ENCODE measurements around the gene TRAF5. TPM values are rescaled to one million over a fixed set of nuclear protein-coding genes. Genes with fewer than 3 reads are reported as not detected.
"Not testable (repeated sequence)": the region's sequence is repeated elsewhere in the genome, so short reads cannot be mapped to it uniquely, and the experiment has no call there.

Gene TRAF5
- polyA plus RNA-seq, 2 of the 4 experiments (the other 2 are of a cell fraction) = 8.2 to 14.6 TPM

- TF ChIP-seq ATOH8 (CRISPR knock-in tag; IDR thresholded peaks at IDR 0.05; ENCODE audit: low read depth) (no peak), HDAC2 (IDR thresholded peaks at IDR 0.05) (no peak), RAD21 (conservative IDR thresholded peaks at IDR 0.05 in 1 of 2, IDR thresholded peaks at IDR 0.05 in 1 of 2) (no peak), EHF (CRISPR knock-in tag; IDR thresholded peaks at IDR 0.05) (no peak), HES2 (IDR thresholded peaks at IDR 0.05) (no peak), ZNF302 (CRISPR knock-in tag; IDR thresholded peaks at IDR 0.05) (no peak)
- TF ChIP-seq, protein P1, sequence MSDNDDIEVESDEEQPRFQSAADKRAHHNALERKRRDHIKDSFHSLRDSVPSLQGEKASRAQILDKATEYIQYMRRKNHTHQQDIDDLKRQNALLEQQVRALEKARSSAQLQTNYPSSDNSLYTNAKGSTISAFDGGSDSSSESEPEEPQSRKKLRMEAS (IDR thresholded peaks at IDR 0.05) = no peak
These were observed 6.7 kb upstream of the TRAF5 start (continued) for GRCh38 chr1:211319892-211320291.

DNA sequence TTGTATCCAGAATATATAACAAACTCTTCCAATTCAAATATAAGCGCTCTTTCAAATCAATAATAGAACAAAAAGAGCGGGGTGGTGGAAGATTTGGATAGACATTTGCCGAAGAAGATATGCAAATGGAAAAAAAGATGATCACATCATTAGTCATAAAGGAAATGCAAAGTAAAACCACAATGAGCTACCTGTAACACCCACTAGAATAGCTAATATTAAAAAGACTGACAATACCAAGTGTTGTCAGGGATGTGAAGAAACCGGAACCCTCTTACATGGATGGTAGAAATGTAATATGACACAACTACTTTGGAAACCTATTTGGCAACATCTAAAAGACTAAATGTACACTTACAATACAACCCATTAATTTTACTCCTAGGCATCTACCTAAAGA, 5.7 kb upstream of the TRAF5 start:
- TF ChIP-seq ELK1 (IDR thresholded peaks at IDR 0.05; ENCODE audit: low read depth, low read length) (no peak), MAFK (IDR thresholded peaks at IDR 0.05; ENCODE audit: partially characterized antibody) (no peak), BCL3 (IDR thresholded peaks at IDR 0.05) (no peak), EHMT2 (IDR thresholded peaks at IDR 0.05; ENCODE audit: low read depth) (no peak), ATOH8 (CRISPR knock-in tag; IDR thresholded peaks at IDR 0.05; ENCODE audit: low read depth) (no peak), CEBPB (IDR thresholded peaks at IDR 0.05) (no peak), REST (IDR thresholded peaks at IDR 0.05) (no peak)
- ATAC-seq (no peak), DNase-seq (ENCODE audit: low read depth in 1 of 2, low spot score in 1 of 2) (no peak), FAIRE-seq (no peak)
- Histone ChIP-seq H3K9me3 (no peaks in the 10 kb centered on the region), H3K4me3 (no peak overlapping the region), H3K27ac (no peak overlapping the region), H3K4me2 (no peak overlapping the region), H3K4me1 (peaks cover under 1% of the 10 kb centered on the region; the same call in 1 of the 3 replicates)
- ChIA-PET CTCF (interaction anchor here (1.3 to 10.2 kb wide), 2 partner anchors 150 to 192 kb away, joined by 3 to 135 read pairs; no protein-coding TSS in a partner anchor), POLR2A (no interaction called here)
- 81% methylated on average over 4 of the region's 4 CpGs for WGBS (ENCODE audit: missing lambda C conversion rate)

DNA sequence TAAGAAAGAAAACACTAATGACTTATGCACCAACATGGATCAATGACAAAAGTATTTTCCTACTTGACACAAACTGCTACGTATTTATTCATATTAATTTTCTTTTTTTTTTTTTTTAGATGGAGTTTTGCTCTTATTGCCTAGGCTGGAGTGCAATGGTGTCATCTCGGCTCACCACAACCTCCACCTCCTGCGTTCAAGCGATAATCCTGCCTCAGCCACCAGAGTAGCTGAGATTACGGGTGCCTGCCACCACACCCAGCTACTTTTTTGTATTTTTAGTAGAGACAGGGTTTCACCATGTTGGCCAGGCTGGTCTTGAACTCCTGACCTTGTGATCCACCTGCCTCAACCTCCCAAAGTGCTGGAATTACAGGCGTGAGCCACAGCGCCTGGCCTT, 5.0 kb upstream of the TRAF5 start:
- H3K4me3 ChIP-seq; H3K4me2 ChIP-seq; DNase-seq (ENCODE audit: low read depth in 1 of 2, low spot score in 1 of 2); H3K4me1 ChIP-seq; ATAC-seq; H3K27ac ChIP-seq; H3K9me3 ChIP-seq; FAIRE-seq: not testable (repeated sequence)
- ChIA-PET CTCF (interaction anchor here (0.7 to 10.2 kb wide), 6 partner anchors 12 to 981 kb away, joined by 3 to 135 read pairs (median 8); no protein-coding TSS in a partner anchor), POLR2A (interaction anchor here (0.6 kb wide), 1 partner anchor 13 kb away, joined by 3 read pairs; no protein-coding TSS in a partner anchor)
- WGBS (ENCODE audit: missing lambda C conversion rate) = 84% methylated on average over 7 of the region's 7 CpGs
